ENCODE data around the gene HPCAL4.

The HPCAL4 gene

GRCh38 chr1:39680751-39681150 lies 10.5 kb downstream of the HPCAL4 start:
- no peak for DNase-seq
- no peak overlapping the region for H4K8ac ChIP-seq (ENCODE audit: low read length)
- H2AK5ac ChIP-seq (ENCODE audit: low read length, severe bottlenecking) = no peak overlapping the region
- no peak overlapping the region for H2BK12ac ChIP-seq (ENCODE audit: low read length in 2 of 2)
- no peak overlapping the region for H3K9ac ChIP-seq (ENCODE audit: low read length)
- H3K27ac ChIP-seq (ENCODE audit: low read length, poor library complexity, severe bottlenecking) = no peak overlapping the region
- H3K27me3 ChIP-seq (ENCODE audit: control insufficient read depth in 1 of 2, insufficient read depth in 1 of 2, low read length in 2 of 2) = peaks cover 73 to 77% of the 10 kb centered on the region in 2 experiments
- H2BK120ac ChIP-seq (ENCODE audit: low read depth, low read length) = no peak overlapping the region
- no peak overlapping the region for H2BK5ac ChIP-seq (ENCODE audit: low read depth, low read length, poor library complexity, severe bottlenecking)
- H3K79me1 ChIP-seq (replicated peaks; ENCODE audit: low read length, poor library complexity, severe bottlenecking) = no peaks in the 10 kb centered on the region
- no peak overlapping the region for H4K91ac ChIP-seq (ENCODE audit: low read length)
- H2AFZ ChIP-seq (ENCODE audit: low read depth, low read length) = no peak overlapping the region
- no peak overlapping the region for H2BK15ac ChIP-seq (ENCODE audit: low read depth, poor library complexity, severe bottlenecking)
- H3K4me2 ChIP-seq (ENCODE audit: low read length, poor library complexity, severe bottlenecking) = no peak overlapping the region
- no peak overlapping the region for H3K18ac ChIP-seq (ENCODE audit: low read depth in 1 of 2, low read length in 2 of 2)
- no peak overlapping the region for H3K4me3 ChIP-seq (ENCODE audit: insufficient read depth in 1 of 2, low read depth in 1 of 2, low read length in 2 of 2)
- H3K14ac ChIP-seq (ENCODE audit: low read length in 2 of 2) = no peak overlapping the region
- no peaks in the 10 kb centered on the region for H3K4me1 ChIP-seq (ENCODE audit: control insufficient read depth, insufficient read depth, low read depth, low read length)
- no peaks in the 10 kb centered on the region for H3K9me3 ChIP-seq (ENCODE audit: control insufficient read depth, low read length)
- no peak overlapping the region for H3K23ac ChIP-seq (ENCODE audit: low read length in 2 of 2)
- no peaks in the 10 kb centered on the region for H3K36me3 ChIP-seq (ENCODE audit: control insufficient read depth in 1 of 2, insufficient read depth in 2 of 2, low read depth in 1 of 2, low read length in 2 of 2)
- H3K4ac ChIP-seq (ENCODE audit: low read depth in 1 of 2, low read length in 2 of 2) = no peak overlapping the region
- 85% methylated on average over 4 of the region's 4 CpGs for WGBS

GRCh38 chr1:39679821-39680220 lies 11.4 kb downstream of the HPCAL4 start:
- Histone ChIP-seq H3K27ac (ENCODE audit: low read length, poor library complexity, severe bottlenecking) (no peak overlapping the region), H2BK15ac (ENCODE audit: low read depth, poor library complexity, severe bottlenecking) (no peak overlapping the region), H3K36me3 (ENCODE audit: control insufficient read depth in 1 of 2, insufficient read depth in 2 of 2, low read depth in 1 of 2, low read length in 2 of 2) (no peaks in the 10 kb centered on the region), H2AK5ac (ENCODE audit: low read length, severe bottlenecking) (no peak overlapping the region), H2BK5ac (ENCODE audit: low read depth, low read length, poor library complexity, severe bottlenecking) (no peak overlapping the region), H3K18ac (ENCODE audit: low read depth in 1 of 2, low read length in 2 of 2) (no peak overlapping the region), H3K4me2 (ENCODE audit: low read length, poor library complexity, severe bottlenecking) (no peak overlapping the region), H3K27me3 (ENCODE audit: control insufficient read depth in 1 of 2, insufficient read depth in 1 of 2, low read length in 2 of 2) (peaks cover 73% of the 10 kb centered on the region in 2 experiments), H3K14ac (ENCODE audit: low read length in 2 of 2) (no peak overlapping the region), H3K9ac (ENCODE audit: low read length) (no peak overlapping the region), H2AFZ (ENCODE audit: low read depth, low read length) (no peak overlapping the region), H3K4ac (ENCODE audit: low read depth in 1 of 2, low read length in 2 of 2) (no peak overlapping the region), H2BK120ac (ENCODE audit: low read depth, low read length) (no peak overlapping the region), H3K23ac (ENCODE audit: low read length in 2 of 2) (no peak overlapping the region), H2BK12ac (ENCODE audit: low read length in 2 of 2) (no peak overlapping the region), H4K8ac (ENCODE audit: low read length) (no peak overlapping the region), H3K4me1 (ENCODE audit: control insufficient read depth, insufficient read depth, low read depth, low read length) (no peaks in the 10 kb centered on the region), H4K91ac (ENCODE audit: low read length) (no peak overlapping the region), H3K79me1 (replicated peaks; ENCODE audit: low read length, poor library complexity, severe bottlenecking) (no peaks in the 10 kb centered on the region), H3K4me3 (ENCODE audit: insufficient read depth in 1 of 2, low read depth in 1 of 2, low read length in 2 of 2) (no peak overlapping the region), H3K9me3 (ENCODE audit: control insufficient read depth, low read length) (no peaks in the 10 kb centered on the region)
- 50% methylated on average over 2 of the region's 2 CpGs for WGBS
- no peak for DNase-seq

- no peak overlapping the region for H3K4me2 ChIP-seq (ENCODE audit: low read length, poor library complexity, severe bottlenecking)
- H2AFZ ChIP-seq (ENCODE audit: low read depth, low read length) = no peak overlapping the region
- H2BK5ac ChIP-seq (ENCODE audit: low read depth, low read length, poor library complexity, severe bottlenecking) = no peak overlapping the region
- no peak overlapping the region for H3K18ac ChIP-seq (ENCODE audit: low read depth in 1 of 2, low read length in 2 of 2)
- no peaks in the 10 kb centered on the region for H3K36me3 ChIP-seq (ENCODE audit: control insufficient read depth in 1 of 2, insufficient read depth in 2 of 2, low read depth in 1 of 2, low read length in 2 of 2)
- peaks cover 73% of the 10 kb centered on the region in 2 experiments for H3K27me3 ChIP-seq (ENCODE audit: control insufficient read depth in 1 of 2, insufficient read depth in 1 of 2, low read length in 2 of 2)
- no peaks in the 10 kb centered on the region for H3K79me1 ChIP-seq (replicated peaks; ENCODE audit: low read length, poor library complexity, severe bottlenecking)
- H2BK120ac ChIP-seq (ENCODE audit: low read depth, low read length) = no peak overlapping the region
- no peak overlapping the region for H4K8ac ChIP-seq (ENCODE audit: low read length)
- H3K4me3 ChIP-seq (ENCODE audit: insufficient read depth in 1 of 2, low read depth in 1 of 2, low read length in 2 of 2) = no peak overlapping the region
- no peak overlapping the region for H2BK15ac ChIP-seq (ENCODE audit: low read depth, poor library complexity, severe bottlenecking)
- no peak overlapping the region for H3K14ac ChIP-seq (ENCODE audit: low read length in 2 of 2)
- no peak overlapping the region for H3K9ac ChIP-seq (ENCODE audit: low read length)
- H3K4ac ChIP-seq (ENCODE audit: low read depth in 1 of 2, low read length in 2 of 2) = no peak overlapping the region
- no peak overlapping the region for H4K91ac ChIP-seq (ENCODE audit: low read length)
- H3K4me1 ChIP-seq (ENCODE audit: control insufficient read depth, insufficient read depth, low read depth, low read length) = no peaks in the 10 kb centered on the region
- no peak overlapping the region for H3K23ac ChIP-seq (ENCODE audit: low read length in 2 of 2)
- WGBS = 86% methylated on average over 1 of the region's 2 CpGs
- no peak overlapping the region for H3K27ac ChIP-seq (ENCODE audit: low read length, poor library complexity, severe bottlenecking)
- peaks cover 3% of the 10 kb centered on the region for H3K9me3 ChIP-seq (ENCODE audit: control insufficient read depth, low read length)
- no peak for DNase-seq
- no peak overlapping the region for H2AK5ac ChIP-seq (ENCODE audit: low read length, severe bottlenecking)
- no peak overlapping the region for H2BK12ac ChIP-seq (ENCODE audit: low read length in 2 of 2)
Observed at GRCh38 chr1:39678889-39679288, 12.3 kb downstream of the HPCAL4 start.

GRCh38 chr1:39677645-39678044 lies 13.6 kb downstream of the HPCAL4 start:
- no peak overlapping the region for H2BK15ac ChIP-seq (ENCODE audit: low read depth, poor library complexity, severe bottlenecking)
- no peak overlapping the region for H4K91ac ChIP-seq (ENCODE audit: low read length)
- H3K4me1 ChIP-seq (ENCODE audit: control insufficient read depth, insufficient read depth, low read depth, low read length) = no peaks in the 10 kb centered on the region
- no peak overlapping the region for H3K9ac ChIP-seq (ENCODE audit: low read length)
- H3K23ac ChIP-seq (ENCODE audit: low read length in 2 of 2) = no peak overlapping the region
- H4K8ac ChIP-seq (ENCODE audit: low read length) = no peak overlapping the region
- H3K14ac ChIP-seq (ENCODE audit: low read length in 2 of 2) = peak overlapping the region in 1 of 2 experiments; percentile 79
- no peak overlapping the region for H3K4me3 ChIP-seq (ENCODE audit: insufficient read depth in 1 of 2, low read depth in 1 of 2, low read length in 2 of 2)
- no peak overlapping the region for H3K27ac ChIP-seq (ENCODE audit: low read length, poor library complexity, severe bottlenecking)
- no peak overlapping the region for H3K4ac ChIP-seq (ENCODE audit: low read depth in 1 of 2, low read length in 2 of 2)
- 89% methylated on average over 4 of the region's 4 CpGs for WGBS
- H3K36me3 ChIP-seq (ENCODE audit: control insufficient read depth in 1 of 2, insufficient read depth in 2 of 2, low read depth in 1 of 2, low read length in 2 of 2) = no peaks in the 10 kb centered on the region
- no peak overlapping the region for H3K4me2 ChIP-seq (ENCODE audit: low read length, poor library complexity, severe bottlenecking)
- no peak overlapping the region for H2AFZ ChIP-seq (ENCODE audit: low read depth, low read length)
- H3K27me3 ChIP-seq (ENCODE audit: control insufficient read depth in 1 of 2, insufficient read depth in 1 of 2, low read length in 2 of 2) = peaks cover 73% of the 10 kb centered on the region in 2 experiments
- H2BK5ac ChIP-seq (ENCODE audit: low read depth, low read length, poor library complexity, severe bottlenecking) = no peak overlapping the region
- H2BK120ac ChIP-seq (ENCODE audit: low read depth, low read length) = no peak overlapping the region
- no peak overlapping the region for H2BK12ac ChIP-seq (ENCODE audit: low read length in 2 of 2)
- no peak for DNase-seq
- H2AK5ac ChIP-seq (ENCODE audit: low read length, severe bottlenecking) = no peak overlapping the region
- peaks cover 8% of the 10 kb centered on the region for H3K9me3 ChIP-seq (ENCODE audit: control insufficient read depth, low read length)
- H3K79me1 ChIP-seq (replicated peaks; ENCODE audit: low read length, poor library complexity, severe bottlenecking) = no peaks in the 10 kb centered on the region
- no peak overlapping the region for H3K18ac ChIP-seq (ENCODE audit: low read depth in 1 of 2, low read length in 2 of 2)
